Heart left ventricle (tissue), 16 donors: ENCODE data around the gene EIF2AK2. TPM values are rescaled to one million over a fixed set of nuclear protein-coding genes. Genes with fewer than 3 reads are reported as not detected.

Source experiments
- ATAC-seq, 4 donors: fragments of 200-7000 bp; cut with Tn5 transposase; one replicate each; pipeline ENCODE4 v1.9.1; 2020 to 2022; ENCODE audit warnings: moderate library complexity in 4 of 4, mild to moderate bottlenecking in 3 of 4, moderate number of reproducible peaks in 1 of 4
- DNase-seq, 5 donors: peaks; one replicate each; pipeline ENCODE4 v3.0.0-alpha.2; 2020
- H3K27ac ChIP-seq, 12 donors: fragments of 200-600 bp; sonication (generic) in 4 of 12; one replicate each; pipeline versions ENCODE4 v1.5.0 to v1.8.0; 2016 to 2022; ENCODE audit warnings: mild to moderate bottlenecking in 2 of 12
- H3K27me3 ChIP-seq, 9 donors: fragments of 200-600 bp; sonication (generic) in 2 of 9; one replicate each; pipeline versions ENCODE4 v1.5.1 to v1.8.0; 2016 to 2022; ENCODE audit warnings: mild to moderate bottlenecking in 3 of 9
- H3K36me3 ChIP-seq, 9 donors: fragments of 200-600 bp; sonication (generic) in 2 of 9; one replicate each; pipeline versions ENCODE4 v1.5.0 to v1.8.0; 2018 to 2022; ENCODE audit warnings: mild to moderate bottlenecking in 2 of 9
- H3K4me1 ChIP-seq, 12 donors: fragments of 200-600 bp; sonication (generic) in 4 of 12; one replicate each; pipeline versions ENCODE4 v1.5.0 to v1.8.0; 2016 to 2022; ENCODE audit warnings: mild to moderate bottlenecking in 3 of 12
- H3K4me3 ChIP-seq, 12 donors: fragments of 200-600 bp; sonication (generic) in 4 of 12; one replicate each; pipeline versions ENCODE4 v1.5.0 to v1.8.0; 2017 to 2022; ENCODE audit warnings: mild to moderate bottlenecking in 9 of 12, moderate library complexity in 4 of 12
- H3K9me3 ChIP-seq, 12 donors: fragments of 200-600 bp; sonication (generic) in 4 of 12; one replicate each; pipeline versions ENCODE4 v1.5.0 to v1.8.0; 2016 to 2022; ENCODE audit warnings: mild to moderate bottlenecking in 1 of 12
- POLR2A ChIP-seq, 2 donors: fragments of 450-650 bp; IDR thresholded peaks; one replicate each; pipeline ENCODE4 v1.6.1; 2017; ENCODE audit warnings: antibody characterized with exemption in 2 of 2, mild to moderate bottlenecking in 2 of 2, moderate library complexity in 2 of 2
- whole genome bisulfite sequencing, 4 donors: extraction: QIAGEN DNeasy Blood & Tissue Kit in 2 of 4; methylation state at CpG; one replicate each; pipeline versions ENCODE4 v1.1.5 to v1.1.7; 2013 to 2018; 5-methylcytosine and 5-hydroxymethylcytosine counted together
- intact Hi-C, 10 donors: fragments of 100-400 bp; cut with DNase I; formaldehyde crosslinking; loops; one replicate each; pipeline versions ENCODE4 v1.11.1 to v1.14.2; 2022
- polyA plus RNA-seq, 2 donors: library from polyadenylated mRNA; stranded (reverse); fragments of 200-250 nt; gene quantifications; one replicate each; pipeline ENCODE4 v1.2.3, GENCODE V29; 2013
- total RNA-seq, 9 donors: library from RNA; depleted of rRNA in 2 of 9; stranded (reverse); fragments of >200 nt in 2 of 9; fragmentation: NEBNext Ultra II Directional in 3 of 9; extraction: Animal tissue kit (Norgen Biotek cat#: 25700) in 3 of 9; gene quantifications; one replicate each; pipeline versions ENCODE4 v1.1.0 to v1.2.4, GENCODE V29; 2016 to 2023
- TF ChIP-seq, protein P1 (sequence below), 12 donors: fragments of 200-600 bp; sonication (generic) in 4 of 12; IDR thresholded peaks; one replicate each; pipeline versions ENCODE4 v1.5.0 to v1.8.0; 2018 to 2022; ENCODE audit warnings: antibody characterized with exemption in 12 of 12, mild to moderate bottlenecking in 5 of 12
- donor health status: ischemic (EF 13 %, LVEDD 7.1; RV severe dilation, severe dysfunction).
- donor health status: healthy with polysubstance abuse.
- donor health status: DM: no; HTN: yes; CAD: no.
- donor health status: DM: no; HTN: no; CAD: no.
- donor health status: ischemic (EF 25% LVEDD 6.9; RV normal size, moderate dysfunction).
- donor health status: ischemic (EF 25% LVEDD 5.7; RV mildly dilated, moderate dysfunction).
- donor health status: healthy.
- donor health status: DM: yes; HTN: yes; CAD: no.
- donor health status: ischemic (EF 35%, LVEDD 5.7; RV mildly dilated, moderate dysfunction).
- donor health status: nonischemic (EF 11% LVEDD 7.7; RV severe dilation, severe dysfunction).
- donor health status: DM: yes; HTN: yes; CAD: no.
- donor health status: PGD.
- donor health status: ischemic (EF 29% LVEDD 5.4; RV normal size, mild dysfunction).
- donor health status: nonischemic (EF 23%, LVEDD 6.1; RV moderate dilation, normal function).

Gene EIF2AK2
- total and polyA plus RNA-seq, 11 donors: 4.9 to 38.2 (median 19.2) TPM

DNA sequence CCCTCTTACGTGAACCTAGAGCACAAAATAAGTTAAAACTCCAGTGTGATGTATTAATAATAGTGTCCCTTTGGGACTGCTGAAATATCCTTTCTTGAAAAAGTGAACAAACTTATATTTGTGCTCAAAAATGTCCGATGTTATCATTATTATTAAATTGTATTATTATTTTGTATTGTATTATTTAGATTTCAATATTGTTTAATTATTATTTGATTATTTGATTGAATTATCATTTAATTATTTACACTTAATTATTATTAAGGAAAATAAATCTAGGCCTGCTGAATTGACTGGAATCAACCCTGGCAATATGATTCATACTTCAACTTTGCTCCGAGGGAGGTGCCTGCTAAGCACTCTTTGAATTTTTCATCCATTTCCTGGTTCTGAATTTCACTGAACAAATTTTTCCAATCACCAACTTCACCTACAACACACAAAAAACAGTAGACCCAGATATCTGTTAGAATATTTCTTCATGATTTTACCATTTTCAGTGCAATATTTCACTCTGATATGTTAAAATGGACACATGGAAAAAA is 10.9 kb upstream of the EIF2AK2 start:
- H3K4me1 ChIP-seq: no peaks in the 10 kb centered on the region
- H3K9me3 ChIP-seq: peaks cover 0 to 24% (median 9%) of the 10 kb centered on the region in 12 donors
- 89 to 97% (median 95%) methylated on average over 3 of the region's 3 CpGs for WGBS, 4 donors
- H3K4me3 ChIP-seq: no peak overlapping the region
- TF ChIP-seq, protein P1, sequence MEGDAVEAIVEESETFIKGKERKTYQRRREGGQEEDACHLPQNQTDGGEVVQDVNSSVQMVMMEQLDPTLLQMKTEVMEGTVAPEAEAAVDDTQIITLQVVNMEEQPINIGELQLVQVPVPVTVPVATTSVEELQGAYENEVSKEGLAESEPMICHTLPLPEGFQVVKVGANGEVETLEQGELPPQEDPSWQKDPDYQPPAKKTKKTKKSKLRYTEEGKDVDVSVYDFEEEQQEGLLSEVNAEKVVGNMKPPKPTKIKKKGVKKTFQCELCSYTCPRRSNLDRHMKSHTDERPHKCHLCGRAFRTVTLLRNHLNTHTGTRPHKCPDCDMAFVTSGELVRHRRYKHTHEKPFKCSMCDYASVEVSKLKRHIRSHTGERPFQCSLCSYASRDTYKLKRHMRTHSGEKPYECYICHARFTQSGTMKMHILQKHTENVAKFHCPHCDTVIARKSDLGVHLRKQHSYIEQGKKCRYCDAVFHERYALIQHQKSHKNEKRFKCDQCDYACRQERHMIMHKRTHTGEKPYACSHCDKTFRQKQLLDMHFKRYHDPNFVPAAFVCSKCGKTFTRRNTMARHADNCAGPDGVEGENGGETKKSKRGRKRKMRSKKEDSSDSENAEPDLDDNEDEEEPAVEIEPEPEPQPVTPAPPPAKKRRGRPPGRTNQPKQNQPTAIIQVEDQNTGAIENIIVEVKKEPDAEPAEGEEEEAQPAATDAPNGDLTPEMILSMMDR (IDR thresholded peaks at IDR 0.05): no peak
- no peak for TF ChIP-seq POLR2A (IDR thresholded peaks at IDR 0.05)
- H3K27me3 ChIP-seq: no peaks in the 10 kb centered on the region
- ATAC-seq (no peak), DNase-seq (no peak)
- no peak overlapping the region for H3K27ac ChIP-seq
- no peaks in the 10 kb centered on the region for H3K36me3 ChIP-seq
- intact Hi-C loops: loop anchor here in 2 of 10 donors (10.0 kb wide), 2 partner anchors 187 to 1107 kb away; no protein-coding TSS in a partner anchor

DNA sequence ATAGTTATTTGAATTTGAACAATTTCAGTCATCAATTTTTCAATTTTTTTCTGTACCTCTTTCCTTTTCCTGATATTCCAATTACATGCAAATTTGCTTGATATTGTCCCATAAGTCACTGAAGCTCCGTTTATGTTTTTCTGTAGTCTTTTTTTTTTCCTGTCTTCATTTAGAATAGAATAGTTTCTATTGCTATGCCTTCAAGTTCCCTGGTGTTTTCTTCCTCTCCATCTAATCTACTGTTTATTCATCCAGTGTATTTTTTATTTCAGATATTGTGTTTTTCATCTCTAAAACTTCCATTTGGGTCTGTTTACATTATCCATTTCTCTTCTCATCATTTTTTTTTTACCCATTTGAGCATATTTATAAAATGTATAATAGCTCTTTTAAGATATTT is 8.0 kb upstream of the EIF2AK2 start:
- H3K27me3 ChIP-seq: no peaks in the 10 kb centered on the region
- DNase-seq (no peak), ATAC-seq (no peak)
- intact Hi-C loops: loop anchor here in 2 of 10 donors (10.0 kb wide), 2 partner anchors 190 to 1110 kb away; no protein-coding TSS in a partner anchor
- peaks cover 0 to 24% (median 9%) of the 10 kb centered on the region in 12 donors for H3K9me3 ChIP-seq
- no peak overlapping the region for H3K27ac ChIP-seq
- WGBS, 4 donors: 86 to 94% (median 92%) methylated on average over 1 of the region's 1 CpG
- no peak overlapping the region for H3K4me3 ChIP-seq
- no peaks in the 10 kb centered on the region for H3K36me3 ChIP-seq
- TF ChIP-seq, protein P1 (IDR thresholded peaks at IDR 0.05): no peak
- TF ChIP-seq POLR2A (IDR thresholded peaks at IDR 0.05): no peak
- no peaks in the 10 kb centered on the region for H3K4me1 ChIP-seq

DNA sequence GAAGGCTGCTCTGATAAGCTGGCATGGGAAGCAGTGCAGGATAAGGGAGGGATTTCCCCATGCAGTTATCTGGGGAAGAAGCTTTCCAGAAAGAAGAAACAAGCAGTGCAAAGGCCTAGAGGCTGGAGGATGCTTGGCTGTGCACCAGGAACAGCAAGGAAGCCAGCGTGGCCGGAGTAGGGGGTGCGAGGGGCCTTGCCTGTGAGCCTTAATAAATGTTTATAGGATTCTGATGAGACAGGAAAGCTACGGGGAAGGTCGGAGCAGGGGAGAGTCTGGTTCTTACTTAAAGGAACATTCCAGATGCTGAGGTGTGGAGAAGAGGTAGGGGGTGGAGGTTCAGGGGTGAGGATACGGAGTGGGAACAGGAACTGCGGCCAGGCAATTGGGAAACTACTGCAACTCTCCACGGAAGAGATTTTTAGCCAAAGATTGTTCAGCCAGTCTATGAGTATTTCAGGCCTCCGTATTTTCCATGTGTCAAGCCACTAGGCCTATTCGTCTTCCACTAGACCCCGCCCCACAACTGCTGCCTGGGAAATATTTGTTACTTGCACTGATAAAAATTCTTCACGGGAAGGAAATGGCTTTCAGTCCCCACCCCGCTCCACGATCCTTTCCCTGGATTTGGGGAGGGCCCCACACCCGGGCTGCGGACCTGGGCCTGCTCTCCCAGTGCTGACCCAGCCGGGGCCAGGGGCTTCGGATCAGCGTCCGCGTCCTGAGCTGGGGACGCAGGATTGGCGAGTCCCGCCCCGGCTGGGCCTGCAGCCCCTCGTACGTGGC is 516 bp downstream of the EIF2AK2 start:
- intact Hi-C loops: loop anchor here in 1 of 10 donors (10.0 kb wide), 1 partner anchor 719 kb away; no protein-coding TSS in a partner anchor
- Histone ChIP-seq H3K4me3 (peak overlapping the region; percentile 72 to 100 (median 89)), H3K9me3 (no peaks in the 10 kb centered on the region), H3K27ac (peak overlapping the region; percentile 75 to 96 (median 92)), H3K27me3 (no peaks in the 10 kb centered on the region), H3K36me3 (peaks cover 0 to 20% (median 0%) of the 10 kb centered on the region in 9 donors), H3K4me1 (peaks cover 0 to 25% (median 18%) of the 10 kb centered on the region in 12 donors)
- 0 to 1% (median 1%) methylated on average over 17 to 27 of the region's 27 CpGs for WGBS, 4 donors
- DNase-seq (peak; percentile 50 to 69 (median 58)), ATAC-seq (peak; percentile 41 to 67 (median 64))
- TF ChIP-seq POLR2A (IDR thresholded peaks at IDR 0.05): no peak
- TF ChIP-seq, protein P1 (IDR thresholded peaks at IDR 0.05): no peak

DNA sequence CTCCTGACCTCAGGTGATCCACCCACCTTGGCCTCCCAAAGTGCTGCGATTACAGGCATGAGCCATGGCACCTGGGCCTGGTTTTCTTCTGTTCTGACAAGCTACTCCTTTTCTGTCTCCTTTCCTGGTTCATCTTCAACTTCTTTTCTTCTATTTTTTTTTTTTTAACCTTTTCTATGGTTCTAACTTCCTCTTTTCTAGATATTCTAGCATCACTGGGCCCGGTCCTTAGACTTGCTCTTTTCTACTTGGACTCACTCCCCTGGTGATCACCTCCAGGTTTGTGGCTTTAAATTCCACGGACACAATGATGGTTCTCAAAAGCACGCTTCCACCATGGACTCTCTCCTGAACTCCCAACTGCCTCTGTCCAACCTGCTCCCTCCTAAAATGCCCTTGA is 2.0 kb downstream of the EIF2AK2 start:
- Histone ChIP-seq H3K27ac (no peak overlapping the region), H3K27me3 (no peaks in the 10 kb centered on the region), H3K4me1 (peaks cover 0 to 39% (median 19%) of the 10 kb centered on the region in 12 donors), H3K9me3 (no peaks in the 10 kb centered on the region), H3K36me3 (peaks cover 0 to 20% (median 0%) of the 10 kb centered on the region in 9 donors), H3K4me3 (peak overlapping the region in 1 of 12 donors; percentile 12)
- intact Hi-C loops: loop anchor here in 1 of 10 donors (10.0 kb wide), 1 partner anchor 720 kb away; no protein-coding TSS in a partner anchor
- no peak for ATAC-seq
- DNase-seq: no peak
- TF ChIP-seq, protein P1 (IDR thresholded peaks at IDR 0.05): no peak
- TF ChIP-seq POLR2A (IDR thresholded peaks at IDR 0.05): no peak
- WGBS, 4 donors: 91 to 95% (median 92%) methylated on average over 4 of the region's 4 CpGs
